HCT116 (cell line): ENCODE measurements around the gene ERLEC1. TPM values are rescaled to one million over a fixed set of nuclear protein-coding genes. Genes with fewer than 3 reads are reported as not detected.

Experiments used
- ATAC-seq: fragments of 200-7000 bp; cut with Tn5 transposase; 2 replicates; pipeline ENCODE4 v1.9.1; 2020; ENCODE audit warnings: mild to moderate bottlenecking, moderate library complexity
- BruUV-seq: library from RNA; stranded (reverse); fragments of 400-500 nt; replicated peaks from 2 replicates; lab custom pipeline; 2021; lab: Mats Ljungman, UMichigan
- CTCF ChIA-PET: fragments of 300-600 bp; sonication (Branson Sonifier 250); formaldehyde crosslinking; loops from one replicate; lab custom pipeline; 2021; ENCODE audit warnings: antibody characterized with exemption; lab: Charles Lee
- POLR2A ChIA-PET: fragments of 300-600, 350-600 bp; sonication (Branson Sonifier 250); formaldehyde crosslinking; loops from one replicate; lab custom pipeline; 2021; ENCODE audit warnings: antibody characterized with exemption; lab: Charles Lee
- RAD21 ChIA-PET, 2 experiments: fragments of 300-600 bp; sonication (Branson Sonifier 250); formaldehyde crosslinking; loops; one replicate each; lab custom pipeline; 2023; ENCODE audit warnings: low total read pairs in 2 of 2; ENCODE audit not compliant: uncharacterized antibody in 2 of 2, unreplicated experiment in 2 of 2, low non-redundant PET in 1 of 2; lab: Charles Lee
- DNase-seq: peaks from one replicate; pipeline ENCODE4 v3.0.0-alpha.2; 2010; ENCODE audit warnings: low read depth, low spot score
- H2AFZ ChIP-seq: fragments of 200-600 bp; shearing (Covaris generic), sonication (generic); 2 replicates; pipeline ENCODE4 v1.6.1; 2017; ENCODE audit warnings: low read depth, mixed run types, mixed read lengths, antibody characterized with exemption, low read length; ENCODE audit not compliant: poor library complexity, severe bottlenecking
- H3K27ac ChIP-seq: 2 replicates; pipeline ENCODE4 v1.5.1; 2012; ENCODE audit warnings: low read depth, low read length
- H3K27me3 ChIP-seq: fragments of 200-600 bp; sonication (generic); 2 replicates; pipeline ENCODE4 v1.6.1; 2016; ENCODE audit warnings: mixed run types, low read length, mixed read lengths; ENCODE audit not compliant: insufficient read depth
- H3K36me3 ChIP-seq, 2 experiments: fragments of 200-500 bp in 1 of 2; fragments of 200-600 bp in 1 of 2; sonication (Bioruptor generic) in 1 of 2; sonication (generic) in 1 of 2; 2 replicates each; pipeline versions ENCODE4 v1.5.1 to v1.6.1; 2014 to 2016; ENCODE audit warnings: low read length in 2 of 2, inconsistent platforms in 1 of 2, mixed read lengths in 1 of 2, mixed run types in 1 of 2; ENCODE audit not compliant: insufficient read depth in 2 of 2, control insufficient read depth in 1 of 2
- H3K4me1 ChIP-seq, 2 experiments: fragments of 200-600 bp in 1 of 2; sonication (generic) in 1 of 2; 2 replicates each; pipeline versions ENCODE4 v1.5.1 to v1.6.1; 2012 to 2017; ENCODE audit warnings: low read length in 2 of 2, inconsistent platforms in 1 of 2, mild to moderate bottlenecking in 1 of 2, mixed read lengths in 1 of 2, mixed run types in 1 of 2, moderate library complexity in 1 of 2; ENCODE audit not compliant: insufficient read depth in 2 of 2, control insufficient read depth in 1 of 2
- H3K4me2 ChIP-seq: fragments of 200-600 bp; sonication (generic); 2 replicates; pipeline ENCODE4 v1.6.1; 2017; ENCODE audit warnings: mixed run types, low read length, mixed read lengths
- H3K4me3 ChIP-seq, 2 experiments: fragments of 200-600 bp in 1 of 2; sonication (generic) in 1 of 2; replicated peaks in 1 of 2; 2 replicates each; pipeline ENCODE4 v1.5.1; 2011 to 2016; ENCODE audit warnings: low read length in 2 of 2, control low read depth in 1 of 2, low read depth in 1 of 2, mild to moderate bottlenecking in 1 of 2, mixed read lengths in 1 of 2, mixed run types in 1 of 2
- H3K79me2 ChIP-seq: fragments of 200-600 bp; sonication (generic); 2 replicates; pipeline ENCODE4 v1.6.1; 2017; ENCODE audit warnings: mild to moderate bottlenecking, mixed run types, low read length, moderate library complexity, mixed read lengths; ENCODE audit not compliant: insufficient read depth
- H3K9ac ChIP-seq: fragments of 200-600 bp; sonication (generic); 2 replicates; pipeline ENCODE4 v1.6.1; 2016; ENCODE audit warnings: low read length, mixed read lengths
- H3K9me2 ChIP-seq: fragments of 200-600 bp; sonication (generic), shearing (Covaris generic); 2 replicates; pipeline ENCODE4 v1.6.1; 2017; ENCODE audit warnings: mixed run types, mild to moderate bottlenecking, moderate library complexity; ENCODE audit not compliant: insufficient read depth
- H3K9me3 ChIP-seq, 2 experiments: fragments of 200-500 bp in 1 of 2; fragments of 200-600 bp in 1 of 2; sonication (Bioruptor generic) in 1 of 2; sonication (generic) in 1 of 2; 2 replicates each; pipeline ENCODE4 v1.6.1; 2014 to 2017; ENCODE audit warnings: low read length in 2 of 2, mixed read lengths in 2 of 2, inconsistent platforms in 1 of 2, low read depth in 1 of 2, mild to moderate bottlenecking in 1 of 2, mixed run types in 1 of 2, moderate library complexity in 1 of 2; ENCODE audit not compliant: control insufficient read depth in 1 of 2, insufficient read depth in 1 of 2
- H4K20me1 ChIP-seq: fragments of 200-600 bp; sonication (generic), shearing (Covaris generic); 2 replicates; pipeline ENCODE4 v1.6.1; 2017; ENCODE audit warnings: mixed run types, mild to moderate bottlenecking, moderate library complexity; ENCODE audit not compliant: insufficient read depth
- CBX3 ChIP-seq: IDR thresholded peaks from 2 replicates; pipeline ENCODE4 v1.6.1; 2012; ENCODE audit warnings: low read depth
- FOSL1 ChIP-seq: IDR thresholded peaks from 2 replicates; pipeline ENCODE4 v1.6.1; 2012; ENCODE audit warnings: low read depth
- JUND ChIP-seq: IDR thresholded peaks from 2 replicates; pipeline ENCODE4 v1.6.1; 2012
- POLR2AphosphoS5 ChIP-seq: IDR thresholded peaks from 2 replicates; pipeline ENCODE4 v1.6.1; 2011; ENCODE audit warnings: mild to moderate bottlenecking, low read depth, low read length, moderate library complexity
- SP1 ChIP-seq: IDR thresholded peaks from 2 replicates; pipeline ENCODE4 v1.6.1; 2012; ENCODE audit warnings: low read depth
- TCF7L2 ChIP-seq: IDR thresholded peaks from 2 replicates; pipeline ENCODE4 v1.7.0; 2011; ENCODE audit warnings: borderline replicate concordance, inconsistent platforms; ENCODE audit not compliant: insufficient read depth, insufficient read length; ENCODE audit errors: extremely low read depth
- ZNF274 ChIP-seq: fragments of 200-500 bp; sonication (Bioruptor generic); IDR thresholded peaks from 2 replicates; pipeline ENCODE4 v1.6.1; 2014; ENCODE audit warnings: mild to moderate bottlenecking, low read depth, low read length, inconsistent platforms
- intact Hi-C: fragments of 100-400 bp; cut with micrococcal nuclease; formaldehyde crosslinking; loops from 2 replicates; pipeline ENCODE4 v1.10.0; 2022
- total RNA-seq: library from RNA; stranded (reverse); gene quantifications from one replicate; pipeline ENCODE4 v1.2.1, GENCODE V29; 2021; ENCODE audit not compliant: unreplicated experiment

Gene ERLEC1
- total RNA-seq, 1 experiment from 2014 or later, result 26.9 TPM

DNA sequence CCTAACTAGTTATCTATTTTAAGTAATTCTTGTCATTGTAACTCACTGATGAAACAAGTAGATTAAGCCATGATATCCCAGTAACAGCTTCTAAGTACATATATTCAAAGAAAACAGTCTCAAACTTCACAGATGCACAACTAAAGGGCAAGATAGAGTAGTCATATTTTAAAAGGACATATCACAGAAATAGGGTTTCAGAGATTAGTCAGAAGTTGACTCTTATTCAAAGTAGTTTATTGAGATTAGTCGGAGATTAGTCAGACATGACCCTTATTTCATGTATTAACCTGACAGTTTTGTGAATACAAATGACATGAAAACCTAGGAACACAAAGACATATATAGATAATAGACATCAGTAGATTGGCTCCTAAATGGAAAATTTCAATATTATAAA, 35.1 kb upstream of the ERLEC1 start:
- no peaks in the 10 kb centered on the region for H3K9me3 ChIP-seq
- peak; percentile 55; the same call in 1 of the 2 replicates for TF ChIP-seq FOSL1
- TF ChIP-seq SP1, result no peak
- no peak for TF ChIP-seq POLR2AphosphoS5
- TF ChIP-seq ZNF274, result no peak
- TF ChIP-seq TCF7L2, result no peak
- H2AFZ ChIP-seq, result no peak overlapping the region
- no peaks in the 10 kb centered on the region for H3K9me2 ChIP-seq
- intact Hi-C loops, result no loop called here
- no peaks in the 10 kb centered on the region for H4K20me1 ChIP-seq
- no peak overlapping the region for H3K27ac ChIP-seq
- CTCF ChIA-PET, result no interaction called here
- H3K9ac ChIP-seq, result no peak overlapping the region
- RAD21 ChIA-PET, result no interaction called here
- H3K4me3 ChIP-seq, result no peak overlapping the region
- peaks cover 0 to 3% of the 10 kb centered on the region in 2 experiments; a peak in 1 of 4 replicates for H3K36me3 ChIP-seq
- POLR2A ChIA-PET, result no interaction called here
- H3K27me3 ChIP-seq, result no peaks in the 10 kb centered on the region
- H3K79me2 ChIP-seq, result no peaks in the 10 kb centered on the region
- no peak for ATAC-seq
- BruUV-seq, result no TSS peak
- DNase-seq, result no peak
- H3K4me1 ChIP-seq, result peaks cover 0 to 13% of the 10 kb centered on the region in 2 experiments; a peak in 2 of 4 replicates
- peak overlapping the region; percentile 27 for H3K4me2 ChIP-seq

DNA sequence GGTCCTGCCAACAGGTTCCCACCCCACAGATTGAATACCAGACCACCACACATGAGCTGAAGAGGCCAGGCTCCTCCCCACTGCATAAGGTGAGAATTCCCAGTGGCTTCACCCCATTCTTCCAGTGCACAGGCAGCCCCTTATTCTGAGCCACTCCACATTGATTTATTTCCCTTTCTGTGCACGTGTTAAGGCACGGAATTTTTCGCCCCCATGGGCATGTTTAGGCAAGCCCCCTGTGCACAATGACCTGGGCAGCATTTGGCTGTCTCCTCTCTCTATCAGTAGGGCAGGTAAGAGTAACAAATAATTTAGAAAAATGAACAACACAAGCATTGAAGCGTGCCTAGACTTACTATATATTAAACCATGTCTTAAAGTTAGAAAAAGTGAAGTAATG, 34.5 kb upstream of the ERLEC1 start:
- Histone ChIP-seq H2AFZ (no peak overlapping the region), H3K27me3 (no peaks in the 10 kb centered on the region), H3K9me2 (no peaks in the 10 kb centered on the region), H3K9ac (no peak overlapping the region), H3K79me2 (no peaks in the 10 kb centered on the region), H3K4me3 (no peak overlapping the region), H3K27ac (no peak overlapping the region), H3K4me1 (peaks cover 0 to 13% of the 10 kb centered on the region in 2 experiments; a peak in 2 of 4 replicates), H3K9me3 (no peaks in the 10 kb centered on the region), H3K36me3 (peaks cover 0 to 3% of the 10 kb centered on the region in 2 experiments; a peak in 1 of 4 replicates), H3K4me2 (no peak overlapping the region), H4K20me1 (no peaks in the 10 kb centered on the region)
- TF ChIP-seq CBX3 (no peak), JUND (no peak), FOSL1 (no peak)
- DNase-seq, result no peak
- no peak for ATAC-seq
- CTCF ChIA-PET, result no interaction called here
- RAD21 ChIA-PET, result no interaction called here
- BruUV-seq, result no TSS peak
- POLR2A ChIA-PET, result no interaction called here
- intact Hi-C loops, result no loop called here
